AG08396 (cell line): ENCODE data around the gene ABCG1.

Experiments
- DNase-seq: peaks from one replicate; pipeline ENCODE4 v3.0.0; 2012; ENCODE audit warnings: low spot score, mixed read lengths

ABCG1 gene

GRCh38 chr21:42272109-42272962 lies 53.4 kb downstream of the ABCG1 start:
- DNase-seq = no peak

DNA sequence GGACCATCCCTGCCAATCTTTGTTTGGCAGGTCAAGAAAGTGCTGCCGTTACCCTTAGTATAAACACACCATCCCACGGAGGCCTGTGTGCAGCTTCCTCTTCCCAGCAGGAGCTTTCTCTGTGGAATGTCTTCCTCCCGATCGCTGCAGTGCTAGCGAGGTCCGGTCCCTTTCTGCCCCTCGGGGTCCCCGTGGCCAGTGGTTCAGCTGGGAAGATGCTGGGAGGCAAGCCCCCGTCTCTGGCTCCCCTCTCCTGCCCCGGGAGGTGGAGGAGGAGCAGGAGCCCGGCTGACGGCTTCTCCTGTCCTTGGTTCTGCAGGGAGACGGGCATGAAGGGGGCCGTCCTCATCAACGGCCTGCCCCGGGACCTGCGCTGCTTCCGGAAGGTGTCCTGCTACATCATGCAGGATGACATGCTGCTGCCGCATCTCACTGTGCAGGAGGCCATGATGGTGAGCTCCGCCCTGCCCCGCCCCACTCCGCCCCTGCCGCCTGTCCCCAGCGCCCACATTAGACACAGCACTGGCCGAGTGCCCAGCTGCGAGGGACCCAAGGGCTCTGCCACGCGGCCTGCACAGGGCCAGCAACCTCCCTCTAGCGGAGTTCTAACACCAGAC lies 54.2 kb downstream of the ABCG1 start:
- no peak for DNase-seq

DNA sequence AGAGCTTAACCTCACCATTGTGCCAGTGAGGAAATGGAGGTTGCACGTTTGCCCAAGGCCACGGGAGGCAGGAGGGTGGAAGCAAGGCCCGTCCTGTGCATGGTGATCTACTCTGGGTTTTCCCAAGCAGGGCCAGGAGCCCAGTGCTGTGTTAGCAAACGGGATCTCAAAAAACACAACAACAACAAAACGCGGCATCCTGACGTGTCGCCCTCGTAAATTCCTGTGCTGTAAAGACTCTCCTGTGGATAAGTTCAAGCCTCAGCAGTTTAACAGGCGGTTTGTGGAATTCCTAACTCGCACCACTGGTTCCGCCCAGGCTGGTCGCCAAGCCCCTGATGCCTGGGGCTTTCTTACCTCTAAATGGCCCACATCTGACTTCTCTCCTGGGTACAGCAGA lies 57.1 kb downstream of the ABCG1 start:
- DNase-seq = no peak

DNA sequence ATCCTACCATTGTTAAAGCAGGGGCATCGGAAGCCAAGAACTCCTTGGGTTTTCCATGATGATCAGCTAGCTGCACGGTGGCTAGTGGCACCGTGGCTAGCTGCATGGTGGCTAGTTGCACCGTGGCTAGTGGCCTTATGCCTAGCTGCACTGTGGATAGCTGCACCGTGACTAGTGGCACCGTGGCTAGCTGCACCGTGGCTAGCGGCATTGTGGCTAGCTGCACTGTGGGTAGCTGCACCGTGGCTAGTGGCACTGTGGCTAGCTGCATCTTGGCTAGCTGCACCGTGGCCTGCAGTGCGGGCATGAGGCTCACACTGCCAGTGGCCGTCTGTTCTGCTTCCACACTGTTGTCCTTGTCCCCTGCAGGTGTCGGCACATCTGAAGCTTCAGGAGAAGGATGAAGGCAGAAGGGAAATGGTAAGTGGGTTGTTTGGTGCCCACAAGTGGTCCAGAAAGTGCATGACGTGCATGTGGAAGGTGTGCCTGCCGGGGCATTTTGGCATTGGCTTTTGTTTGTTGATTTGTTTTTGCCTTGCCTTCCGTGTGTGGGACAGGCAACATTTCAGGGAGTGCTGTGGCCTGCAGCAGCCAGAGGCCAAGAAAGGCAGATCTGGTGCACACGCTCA lies 57.7 kb downstream of the ABCG1 start:
- no peak for DNase-seq

DNA sequence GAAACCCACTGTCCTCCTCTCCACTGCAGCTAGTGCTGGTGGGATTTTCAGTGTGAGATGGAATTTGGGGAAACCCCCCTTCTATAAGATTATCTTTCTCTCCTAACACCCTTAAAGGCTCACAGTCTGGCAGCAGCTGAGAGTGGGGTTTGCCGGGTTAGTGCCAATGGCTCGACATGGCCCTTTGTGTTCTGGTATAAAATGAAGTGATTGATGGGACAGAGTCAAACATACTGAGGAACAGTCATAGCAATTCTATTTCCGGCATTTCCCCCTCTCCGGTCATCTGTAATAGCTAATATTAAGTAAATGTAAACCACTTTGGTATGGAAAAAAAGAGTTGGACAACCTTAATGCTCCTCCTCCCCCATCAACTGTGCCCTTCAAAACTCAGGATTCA lies 58.7 kb downstream of the ABCG1 start:
- no peak for DNase-seq

DNA sequence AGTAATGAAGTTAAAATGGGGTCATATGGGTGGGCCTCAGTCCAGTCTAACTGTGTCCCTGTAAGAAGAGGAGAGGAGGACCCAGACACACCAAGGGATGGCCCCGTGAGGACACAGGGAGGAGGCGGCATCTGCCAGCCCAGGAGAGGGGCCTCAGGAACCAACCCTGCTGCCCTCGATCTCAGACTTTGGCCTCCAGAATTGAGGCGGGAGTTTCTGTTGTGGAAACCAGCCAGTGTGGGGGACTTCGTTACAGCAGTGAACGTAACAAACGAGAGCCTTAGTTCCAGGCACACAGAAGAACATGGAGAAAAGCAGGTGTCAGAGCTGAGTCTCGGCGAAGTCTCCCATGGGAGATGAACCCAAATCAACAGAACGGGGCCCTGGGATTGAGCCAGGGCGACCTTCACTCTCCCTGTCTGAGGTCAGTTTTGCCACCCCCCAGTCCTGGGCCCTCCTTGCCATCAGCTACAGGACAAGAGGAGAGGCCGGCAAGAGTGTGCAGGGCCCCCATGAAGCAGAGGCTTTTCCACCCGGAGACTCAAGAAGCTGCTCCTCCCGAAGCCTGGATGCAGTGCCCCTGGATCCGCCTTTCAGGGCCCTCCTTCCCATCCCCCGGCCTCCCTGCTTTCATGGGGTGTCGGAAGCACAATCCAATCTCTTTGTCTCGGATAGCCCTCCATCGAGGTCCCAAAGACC lies 59.7 kb downstream of the ABCG1 start:
- DNase-seq = no peak

DNA sequence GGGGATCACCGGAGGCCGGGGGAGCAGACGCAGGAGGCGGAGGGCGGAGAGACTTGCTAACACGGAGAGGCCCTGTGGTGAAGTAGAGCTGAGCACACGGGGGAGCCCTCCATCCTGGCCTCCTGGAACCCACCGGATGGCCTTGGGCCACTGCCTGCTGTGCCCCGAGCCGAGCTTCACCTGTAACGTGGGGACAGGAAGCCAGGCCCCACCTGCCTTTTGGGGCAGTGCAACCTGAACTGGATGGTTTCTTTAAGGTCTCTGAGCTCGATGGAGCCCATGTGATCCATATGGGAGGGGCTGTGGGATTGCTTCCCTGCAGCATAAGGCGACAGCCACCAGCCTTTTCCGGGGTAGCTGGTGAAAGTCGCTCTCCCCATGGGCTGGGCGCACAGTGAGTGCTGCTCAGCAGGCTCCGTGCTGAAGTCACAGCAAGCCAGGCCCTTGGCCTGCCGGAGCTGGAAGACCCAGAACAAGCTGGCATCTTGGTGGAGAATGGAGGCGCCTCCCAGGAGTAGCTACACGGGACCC lies 60.5 kb downstream of the ABCG1 start:
- DNase-seq = no peak

DNA sequence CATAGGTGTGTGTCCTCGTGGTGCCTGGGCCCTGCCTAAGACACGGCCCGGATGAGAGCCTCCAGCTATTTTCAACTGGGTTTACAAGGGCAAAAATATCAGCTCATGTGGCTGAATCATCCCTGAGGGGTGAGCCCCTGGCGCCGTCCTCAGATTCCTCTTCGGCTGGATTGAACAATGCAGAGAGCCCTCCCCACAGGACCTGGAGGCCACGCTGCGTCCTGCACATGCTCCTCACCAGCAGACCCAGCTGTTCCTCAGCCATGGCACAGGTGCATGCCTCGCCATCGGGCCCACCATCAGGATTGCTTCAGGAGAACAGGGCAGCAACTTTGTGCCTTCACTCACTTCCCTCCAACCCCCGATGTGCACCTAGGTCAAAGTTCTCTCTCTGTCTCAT lies 60.9 kb downstream of the ABCG1 start:
- DNase-seq = no peak

DNA sequence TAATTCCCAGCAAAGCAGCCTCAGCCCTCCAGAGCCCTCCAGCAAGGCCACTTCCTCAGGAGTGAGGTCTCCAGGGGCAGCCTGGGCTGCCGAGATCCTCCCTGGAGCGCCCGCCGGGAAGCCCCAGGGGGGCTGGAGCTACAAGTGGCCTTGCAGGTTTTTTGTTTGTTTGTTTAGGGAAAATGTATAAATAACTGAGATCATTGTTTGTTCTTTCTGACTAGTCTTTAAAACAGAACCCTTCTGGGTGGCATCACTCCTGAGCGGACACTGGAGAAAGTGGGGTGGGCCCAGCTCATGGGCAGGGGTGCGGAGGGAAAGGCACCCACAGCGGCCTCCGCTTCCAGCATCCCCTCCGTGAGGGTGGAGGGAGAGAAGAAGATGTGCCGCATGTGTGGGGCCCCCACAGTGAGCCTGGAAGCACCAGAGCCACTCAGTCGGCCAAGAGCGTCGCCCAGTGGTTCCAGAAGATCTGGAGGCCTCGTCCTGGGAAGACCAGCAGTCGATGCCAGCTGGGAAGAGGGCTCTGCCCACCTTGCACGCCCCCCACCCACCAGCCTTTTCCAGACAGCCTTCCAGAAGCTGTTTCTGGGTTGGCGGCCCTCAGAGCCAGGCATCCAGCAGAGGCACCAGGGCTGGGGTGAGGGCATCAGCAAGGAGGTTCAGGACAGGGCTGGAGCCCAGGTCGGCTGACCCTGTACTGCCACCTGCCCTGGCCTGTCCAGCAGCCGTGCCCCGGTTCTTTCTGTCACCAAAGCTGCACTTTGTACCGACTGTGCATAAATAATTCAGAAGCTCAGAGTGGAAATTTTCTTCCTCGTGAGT lies 61.6 kb downstream of the ABCG1 start:
- DNase-seq = no peak

DNA sequence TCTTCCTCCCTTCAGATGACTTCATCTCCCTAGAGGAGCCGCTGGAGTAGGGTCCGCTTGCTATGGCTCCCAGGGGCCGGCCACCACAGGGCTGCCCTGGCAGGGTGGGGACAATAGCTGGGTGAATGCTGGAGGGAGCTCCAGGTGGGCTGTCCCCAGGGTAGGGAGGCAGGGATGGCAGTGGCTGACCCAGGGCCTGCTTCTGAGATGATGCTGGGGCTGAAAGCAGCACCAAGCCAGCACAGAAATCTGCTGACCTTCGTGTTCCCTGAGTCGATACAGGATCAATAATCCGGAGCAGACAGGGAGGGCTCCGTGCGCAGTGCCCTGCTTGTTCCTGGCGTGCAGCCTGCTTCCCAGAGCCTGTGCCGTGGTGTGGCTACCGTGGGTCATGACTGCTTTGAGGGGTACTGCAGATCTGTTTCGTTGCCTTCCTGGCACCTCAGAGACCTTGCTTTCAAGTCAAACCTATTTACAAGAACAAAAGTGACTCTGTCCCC lies 62.3 kb downstream of the ABCG1 start:
- no peak for DNase-seq

GRCh38 chr21:42282021-42282420 lies 63.1 kb downstream of the ABCG1 start:
- DNase-seq = no peak

DNA sequence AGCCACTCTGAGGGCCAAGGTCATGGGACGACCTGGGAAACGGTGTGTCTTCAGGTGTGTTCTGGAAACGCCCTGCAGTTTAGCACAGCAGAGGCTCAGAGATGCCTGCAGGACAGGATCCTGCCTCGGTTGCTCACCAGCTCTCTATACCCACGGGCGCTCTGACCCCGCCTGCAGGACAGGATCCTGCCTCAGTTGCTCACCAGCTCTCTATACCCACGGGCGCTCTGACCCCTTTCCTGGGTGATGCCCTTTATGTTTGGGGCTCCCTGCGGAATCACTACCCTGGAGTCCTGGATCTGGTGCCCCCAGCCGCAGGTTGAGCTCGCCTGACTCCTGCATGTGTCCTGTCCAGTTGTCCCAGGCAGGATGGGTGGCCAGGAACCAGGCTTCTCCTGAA lies 63.8 kb downstream of the ABCG1 start:
- DNase-seq = no peak

- DNase-seq = no peak
These were observed 66.8 kb downstream of the ABCG1 start for GRCh38 chr21:42285569-42286245.

DNA sequence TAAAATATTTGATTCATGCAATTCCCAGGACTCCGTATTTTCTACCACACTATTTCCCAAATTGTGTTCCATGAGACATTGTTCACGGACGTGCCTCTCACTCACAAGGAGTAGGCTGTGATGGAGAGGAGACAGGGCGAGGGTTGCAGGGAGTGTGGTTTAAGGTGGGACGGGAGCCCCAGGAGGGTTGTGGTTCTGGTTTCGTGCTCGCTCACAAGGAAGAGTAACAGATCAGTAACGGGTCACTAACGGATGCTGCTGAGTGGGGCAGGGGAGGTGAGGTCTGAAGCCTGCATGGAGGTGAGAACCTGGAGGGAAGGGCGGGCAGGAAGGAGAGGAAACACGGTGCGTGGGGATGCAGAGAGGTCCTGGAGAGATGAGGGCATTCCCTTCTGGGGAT lies 67.5 kb downstream of the ABCG1 start:
- no peak for DNase-seq

DNA sequence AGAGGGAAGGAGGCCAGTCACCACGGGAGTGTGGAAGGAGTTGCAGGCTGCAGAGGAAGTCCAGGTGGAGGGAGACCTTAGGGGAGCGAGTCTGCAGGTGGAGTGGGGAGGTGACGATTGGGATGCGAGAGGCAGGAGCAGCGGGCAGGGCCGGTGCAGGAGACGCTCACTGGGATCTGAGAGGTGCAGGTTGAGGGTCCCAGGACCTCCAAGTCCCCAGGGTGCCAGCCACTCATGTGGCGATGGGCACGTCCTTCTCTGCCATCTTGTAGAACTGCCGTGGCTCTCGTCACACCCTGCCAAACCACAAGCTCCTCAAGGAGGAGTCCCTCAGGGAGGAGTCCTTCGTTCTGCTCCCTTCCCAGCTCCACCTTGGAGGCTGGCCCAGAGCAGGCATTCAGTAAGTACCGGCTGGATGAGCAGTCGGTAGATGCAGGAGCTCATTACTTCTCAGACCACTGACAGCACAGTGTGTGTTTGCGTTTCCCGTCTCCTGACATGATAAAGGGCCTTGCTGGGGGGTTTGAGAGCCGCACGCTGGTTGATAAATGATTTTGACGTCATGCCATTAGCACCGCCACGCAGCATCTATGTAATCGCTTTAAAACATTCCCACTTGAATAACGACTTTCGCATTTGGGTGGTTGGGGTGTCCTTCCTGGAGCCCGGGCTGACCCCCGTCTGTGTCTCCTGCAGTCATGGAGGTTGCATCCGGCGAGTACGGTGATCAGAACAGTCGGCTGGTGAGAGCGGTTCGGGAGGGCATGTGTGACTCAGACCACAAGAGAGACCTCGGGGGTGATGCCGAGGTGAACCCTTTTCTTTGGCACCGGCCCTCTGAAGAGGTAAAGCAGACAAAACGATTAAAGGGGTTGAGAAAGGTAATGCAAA lies 68.5 kb downstream of the ABCG1 start:
- DNase-seq = no peak

GRCh38 chr21:42288962-42289361 lies 70.0 kb downstream of the ABCG1 start:
- no peak for DNase-seq

DNA sequence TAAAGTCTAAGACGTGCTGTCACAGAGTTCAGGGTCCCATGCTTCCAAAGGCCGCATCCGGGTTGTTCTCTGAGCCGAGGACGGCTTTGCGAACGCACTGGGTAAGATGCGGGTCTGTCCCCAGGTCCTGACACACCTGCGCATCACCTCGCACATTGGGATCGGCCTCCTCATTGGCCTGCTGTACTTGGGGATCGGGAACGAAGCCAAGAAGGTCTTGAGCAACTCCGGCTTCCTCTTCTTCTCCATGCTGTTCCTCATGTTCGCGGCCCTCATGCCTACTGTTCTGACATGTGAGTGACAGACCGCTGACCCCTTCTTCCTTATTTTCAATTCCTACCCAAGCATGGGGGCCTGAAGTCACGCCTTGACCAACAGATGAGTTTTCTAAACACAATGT lies 71.0 kb downstream of the ABCG1 start:
- DNase-seq = no peak

DNA sequence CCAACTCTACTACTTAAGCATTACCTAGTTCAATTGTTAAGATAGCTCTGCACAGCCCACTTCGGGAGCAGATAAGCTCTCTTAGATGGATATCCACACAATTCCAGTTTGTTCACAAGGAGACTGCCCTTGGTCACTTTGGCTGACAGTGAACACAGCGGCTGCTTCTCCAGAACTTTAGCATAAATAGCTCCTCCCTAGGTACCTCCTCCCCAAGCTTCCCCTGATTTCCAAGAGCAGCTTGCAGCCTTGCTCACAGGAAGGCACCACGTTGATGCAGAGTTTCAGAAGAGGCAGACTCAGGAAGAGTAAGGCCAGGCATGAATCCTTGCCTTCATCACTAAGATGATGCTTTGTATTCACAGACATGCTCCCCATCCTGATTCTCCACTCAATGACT lies 71.6 kb downstream of the ABCG1 start:
- DNase-seq = no peak

DNA sequence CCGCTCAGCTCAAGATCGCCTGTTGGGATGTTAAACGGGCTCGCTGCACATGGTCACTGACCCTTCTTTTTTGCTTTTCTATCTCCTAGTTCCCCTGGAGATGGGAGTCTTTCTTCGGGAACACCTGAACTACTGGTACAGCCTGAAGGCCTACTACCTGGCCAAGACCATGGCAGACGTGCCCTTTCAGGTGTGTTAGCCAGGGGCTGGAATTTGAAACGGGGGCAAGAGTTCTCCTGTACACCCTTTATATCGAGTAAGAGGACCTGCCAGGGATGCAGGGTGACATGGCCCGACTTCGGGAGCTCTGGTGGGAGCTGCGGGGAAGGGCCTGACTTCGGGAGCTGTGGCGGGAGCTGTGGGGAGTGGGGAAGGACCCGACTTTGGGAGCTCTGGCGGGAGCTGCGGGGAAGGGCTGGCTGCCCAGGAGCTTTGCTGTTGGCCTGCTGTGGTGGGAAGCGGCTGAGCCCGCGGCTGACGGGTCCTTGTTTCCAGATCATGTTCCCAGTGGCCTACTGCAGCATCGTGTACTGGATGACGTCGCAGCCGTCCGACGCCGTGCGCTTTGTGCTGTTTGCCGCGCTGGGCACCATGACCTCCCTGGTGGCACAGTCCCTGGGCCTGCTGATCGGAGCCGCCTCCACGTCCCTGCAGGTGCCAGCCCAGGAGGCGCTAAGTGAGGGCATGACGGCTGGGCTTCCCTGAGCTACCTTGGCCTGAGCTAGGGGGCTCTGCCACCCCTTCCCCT lies 72.2 kb downstream of the ABCG1 start:
- no peak for DNase-seq
